ENCODE results near the gene PTS. TPM values are rescaled to one million over a fixed set of nuclear protein-coding genes. Genes with fewer than 3 reads are reported as not detected.

Gene PTS
- polyA plus RNA-seq, 2 of the 4 experiments (the other 2 are of a cell fraction), result 33.9 to 48.5 TPM

DNA sequence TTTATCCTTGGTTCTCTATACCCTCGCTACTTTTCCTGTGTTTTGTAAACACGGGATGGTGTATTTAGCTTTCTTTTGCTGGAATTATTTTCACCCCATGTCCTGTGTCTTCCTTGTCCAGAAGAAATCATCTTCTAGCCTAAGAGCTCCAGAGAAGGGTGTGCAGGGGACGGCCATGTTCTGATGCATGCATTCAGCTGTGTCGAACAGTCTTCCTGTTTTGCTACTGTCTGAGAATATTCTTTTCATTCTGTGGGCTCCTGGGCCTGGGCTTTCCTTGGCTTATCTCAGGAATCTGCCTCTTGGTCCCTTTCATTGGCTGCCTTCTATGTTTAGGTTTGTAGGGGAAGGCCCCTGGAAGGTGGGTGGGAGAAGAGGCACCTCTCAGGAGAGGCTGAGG, 45.0 kb downstream of the PTS start (continued):
- TF ChIP-seq, protein P1, sequence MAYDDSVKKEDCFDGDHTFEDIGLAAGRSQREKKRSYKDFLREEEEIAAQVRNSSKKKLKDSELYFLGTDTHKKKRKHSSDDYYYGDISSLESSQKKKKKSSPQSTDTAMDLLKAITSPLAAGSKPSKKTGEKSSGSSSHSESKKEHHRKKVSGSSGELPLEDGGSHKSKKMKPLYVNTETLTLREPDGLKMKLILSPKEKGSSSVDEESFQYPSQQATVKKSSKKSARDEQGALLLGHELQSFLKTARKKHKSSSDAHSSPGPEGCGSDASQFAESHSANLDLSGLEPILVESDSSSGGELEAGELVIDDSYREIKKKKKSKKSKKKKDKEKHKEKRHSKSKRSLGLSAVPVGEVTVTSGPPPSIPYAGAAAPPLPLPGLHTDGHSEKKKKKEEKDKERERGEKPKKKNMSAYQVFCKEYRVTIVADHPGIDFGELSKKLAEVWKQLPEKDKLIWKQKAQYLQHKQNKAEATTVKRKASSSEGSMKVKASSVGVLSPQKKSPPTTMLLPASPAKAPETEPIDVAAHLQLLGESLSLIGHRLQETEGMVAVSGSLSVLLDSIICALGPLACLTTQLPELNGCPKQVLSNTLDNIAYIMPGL (CRISPR knock-in tag; IDR thresholded peaks at IDR 0.05; ENCODE audit: borderline replicate concordance), result no peak
- no peak for TF ChIP-seq SMC3 (IDR thresholded peaks at IDR 0.05)
- TF ChIP-seq CHD4 (IDR thresholded peaks at IDR 0.05; ENCODE audit: borderline replicate concordance), result no peak
- no peak for TF ChIP-seq BHLHE40 (IDR thresholded peaks at IDR 0.05; ENCODE audit: low read depth, low read length)
- TF ChIP-seq USF2 (IDR thresholded peaks at IDR 0.05), result no peak
- TF ChIP-seq HEYL (CRISPR knock-in tag; IDR thresholded peaks at IDR 0.05), result no peak

- Histone ChIP-seq H3K9me3 (no peaks in the 10 kb centered on the region), H3K4me3 (no peak overlapping the region), H3K4me1 (no peaks in the 10 kb centered on the region), H3K27ac (no peak overlapping the region), H3K4me2 (no peak overlapping the region)
- DNase-seq (ENCODE audit: low read depth in 1 of 2, low spot score in 1 of 2), result no peak
- POLR2A ChIA-PET, result no interaction called here
- WGBS (ENCODE audit: missing lambda C conversion rate), result 91% methylated on average over 1 of the region's 1 CpG
- CTCF ChIA-PET, result interaction anchor here (3.5 kb wide), 1 partner anchor 53 kb away, joined by 19 read pairs; no protein-coding TSS in a partner anchor
- no peak for TF ChIP-seq MAZ (IDR thresholded peaks at IDR 0.05; ENCODE audit: borderline replicate concordance, low read depth, low read length)
- no peak for TF ChIP-seq BHLHE40 (IDR thresholded peaks at IDR 0.05; ENCODE audit: low read depth, low read length)
- no peak for TF ChIP-seq PHF8 (IDR thresholded peaks at IDR 0.05; ENCODE audit: borderline replicate concordance, low read depth)
- TF ChIP-seq SMC3 (IDR thresholded peaks at IDR 0.05), result no peak
- no peak for TF ChIP-seq CBX2 (IDR thresholded peaks at IDR 0.05; ENCODE audit: borderline replicate concordance, low read depth)
- TF ChIP-seq, protein P1 (CRISPR knock-in tag; IDR thresholded peaks at IDR 0.05; ENCODE audit: borderline replicate concordance), result no peak
- no peak for TF ChIP-seq EP300 (IDR thresholded peaks at IDR 0.05)
- TF ChIP-seq, protein P2, sequence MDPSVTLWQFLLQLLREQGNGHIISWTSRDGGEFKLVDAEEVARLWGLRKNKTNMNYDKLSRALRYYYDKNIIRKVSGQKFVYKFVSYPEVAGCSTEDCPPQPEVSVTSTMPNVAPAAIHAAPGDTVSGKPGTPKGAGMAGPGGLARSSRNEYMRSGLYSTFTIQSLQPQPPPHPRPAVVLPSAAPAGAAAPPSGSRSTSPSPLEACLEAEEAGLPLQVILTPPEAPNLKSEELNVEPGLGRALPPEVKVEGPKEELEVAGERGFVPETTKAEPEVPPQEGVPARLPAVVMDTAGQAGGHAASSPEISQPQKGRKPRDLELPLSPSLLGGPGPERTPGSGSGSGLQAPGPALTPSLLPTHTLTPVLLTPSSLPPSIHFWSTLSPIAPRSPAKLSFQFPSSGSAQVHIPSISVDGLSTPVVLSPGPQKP (IDR thresholded peaks at IDR 0.05; ENCODE audit: low read depth, low read length), result no peak
- no peak for TF ChIP-seq HOXB13 (CRISPR knock-in tag; IDR thresholded peaks at IDR 0.05; ENCODE audit: low read depth)
- no peak for TF ChIP-seq CBX8 (IDR thresholded peaks at IDR 0.05)
- no peak for TF ChIP-seq RFX5 (IDR thresholded peaks at IDR 0.05)
- no peak for TF ChIP-seq FOSB (CRISPR knock-in tag; IDR thresholded peaks at IDR 0.05)
- no peak for TF ChIP-seq NR3C1 (IDR thresholded peaks at IDR 0.05)
- TF ChIP-seq TFCP2L1 (CRISPR knock-in tag; IDR thresholded peaks at IDR 0.05), result no peak
- no peak for TF ChIP-seq NPAS2 (CRISPR knock-in tag; IDR thresholded peaks at IDR 0.05; ENCODE audit: borderline replicate concordance)
- TF ChIP-seq HOXA7 (CRISPR knock-in tag; IDR thresholded peaks at IDR 0.05), result no peak
- TF ChIP-seq ZC3H11A (IDR thresholded peaks at IDR 0.05), result no peak
- TF ChIP-seq KDM5A (IDR thresholded peaks at IDR 0.05), result no peak
- no peak for TF ChIP-seq MAX (IDR thresholded peaks at IDR 0.05)
- no peak for TF ChIP-seq CEBPB (IDR thresholded peaks at IDR 0.05)
- no peak for ATAC-seq
- FAIRE-seq, result no peak
Observed at GRCh38 chr11:112273066-112273465, 46.8 kb downstream of the PTS start.

Measured in A549 (cell line).